Purkinje cell (primary cell): ENCODE measurements around the gene OR4S2. TPM values are rescaled to one million over a fixed set of nuclear protein-coding genes. Genes with fewer than 3 reads are reported as not detected.

Source experiments
- polyA plus RNA-seq: library from polyadenylated mRNA; unstranded; fragments of >200 nt; fragmentation: Nextera tagmentation; gene quantifications from 2 replicates; pipeline ENCODE4 v1.2.1, GENCODE V29; 2014

Gene OR4S2, protein sequence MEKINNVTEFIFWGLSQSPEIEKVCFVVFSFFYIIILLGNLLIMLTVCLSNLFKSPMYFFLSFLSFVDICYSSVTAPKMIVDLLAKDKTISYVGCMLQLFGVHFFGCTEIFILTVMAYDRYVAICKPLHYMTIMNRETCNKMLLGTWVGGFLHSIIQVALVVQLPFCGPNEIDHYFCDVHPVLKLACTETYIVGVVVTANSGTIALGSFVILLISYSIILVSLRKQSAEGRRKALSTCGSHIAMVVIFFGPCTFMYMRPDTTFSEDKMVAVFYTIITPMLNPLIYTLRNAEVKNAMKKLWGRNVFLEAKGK
- not detected in 2 replicates for polyA plus RNA-seq

DNA sequence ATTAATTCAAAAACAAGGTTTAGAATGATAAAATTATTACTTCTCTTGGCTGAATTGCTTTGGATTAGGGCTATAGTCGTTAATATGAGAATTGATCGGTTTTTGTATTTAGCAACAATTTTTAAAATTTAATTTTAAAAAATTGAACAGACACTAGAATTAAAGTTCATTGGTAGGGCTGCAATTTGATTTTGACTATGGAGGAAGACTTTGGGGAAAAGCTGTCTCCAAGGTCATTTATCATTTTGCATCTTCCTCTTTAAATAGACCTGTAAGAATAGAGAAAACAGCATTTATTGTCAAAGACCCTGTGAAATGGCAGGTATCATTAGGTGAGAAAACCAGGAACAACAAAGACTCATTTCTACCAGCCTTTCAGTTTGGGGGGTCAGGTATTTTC is at the start of gene OR4S2:
Gene OR4S2, plus strand, starts transcription at position 301 of the 400 bp plus-strand sequence. CDS start 2,577 bp downstream, outside the sequence.

DNA sequence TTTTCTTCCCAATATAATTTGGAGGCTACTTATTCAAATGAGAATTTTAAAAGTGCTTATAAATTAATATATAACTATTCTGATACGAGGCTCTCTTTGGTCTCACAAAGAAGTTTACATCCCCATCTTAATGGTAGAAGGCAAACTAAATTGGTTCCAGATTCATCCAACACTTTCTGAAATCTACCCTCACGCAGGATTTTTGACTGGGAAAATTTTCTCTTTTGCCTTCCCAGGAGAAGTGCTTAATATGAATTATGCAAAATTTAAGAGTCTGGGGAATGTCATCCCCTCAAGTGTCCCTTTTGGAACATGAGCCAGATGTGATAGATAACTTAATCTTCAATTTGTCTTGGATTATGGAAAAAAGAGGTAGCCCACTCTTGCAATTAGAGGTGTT is 40.6 kb upstream of the OR4S2 start, which contains the start of gene OR4C11:
Gene OR4C11, minus strand, starts transcription at position 101 of the 400 bp plus-strand sequence. CDS start 3,272 bp downstream, outside the sequence.

DNA sequence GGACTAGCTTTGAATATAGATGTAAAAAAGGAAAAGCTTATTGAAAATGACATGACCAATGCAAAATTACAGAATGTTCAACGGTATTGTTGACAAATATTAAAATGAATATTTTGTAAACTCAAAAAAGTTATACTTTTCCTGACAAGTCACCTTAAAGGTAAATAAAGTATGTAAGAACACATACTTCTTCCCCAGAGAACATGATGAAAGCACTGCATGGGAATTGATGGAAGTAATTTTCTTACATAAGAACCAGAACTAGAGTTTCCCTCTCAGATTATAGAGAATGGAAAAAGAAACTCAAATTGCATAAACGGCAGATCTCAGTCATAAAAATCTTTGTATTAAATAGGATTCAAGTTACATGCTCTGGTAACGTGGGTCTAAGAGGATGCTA is 13.3 kb upstream of the OR4S2 start, which contains the start of gene OR4P4:
Gene OR4P4, plus strand, starts transcription at position 301 of the 400 bp plus-strand sequence.

DNA sequence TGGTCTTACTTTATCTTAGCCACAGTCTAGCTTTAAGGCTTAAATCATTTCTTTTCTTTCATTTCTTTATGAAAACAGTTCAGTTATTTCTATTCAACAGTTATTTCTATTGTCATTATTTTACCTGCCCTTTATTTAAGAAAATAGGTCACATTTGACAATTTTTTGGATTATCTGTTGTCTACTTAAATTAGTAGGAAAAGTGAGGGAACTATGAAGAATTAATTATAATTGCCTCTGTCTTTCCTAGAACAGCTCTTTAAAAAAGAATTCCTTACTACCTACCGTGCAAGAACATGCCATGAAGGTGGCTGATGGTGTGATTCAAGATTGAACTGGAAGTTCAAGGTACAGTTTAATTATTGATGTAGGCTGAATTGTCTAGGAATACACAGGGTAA is 13.8 kb downstream of the OR4S2 start, which contains the start of gene OR4C6:
Gene OR4C6, plus strand, starts transcription at position 301 of the 400 bp plus-strand sequence. CDS start 2,966 bp downstream, outside the sequence.

Other genes with a start within 250 kb of the OR4S2 start
- gene OR4C15, start 93.9 kb upstream of the OR4S2 start, polyA plus RNA-seq = not detected in 2 replicates
- not detected in 2 replicates for gene OR4C16, start 76.2 kb upstream of the OR4S2 start, polyA plus RNA-seq
- gene OR4C11, start 40.7 kb upstream of the OR4S2 start, polyA plus RNA-seq = not detected in 2 replicates
- gene OR4P4, start 13.2 kb upstream of the OR4S2 start, polyA plus RNA-seq = not detected in 2 replicates
- gene OR4C6, start 13.9 kb downstream of the OR4S2 start, polyA plus RNA-seq = not detected in 2 replicates
- not detected in 2 replicates for gene OR5D13, start 125.1 kb downstream of the OR4S2 start, polyA plus RNA-seq
- gene OR5D14, start 147.2 kb downstream of the OR4S2 start, polyA plus RNA-seq = not detected in 2 replicates
- gene OR5L1, start 163.0 kb downstream of the OR4S2 start, polyA plus RNA-seq = not detected in 2 replicates
- not detected in 2 replicates for gene OR5D18, start 171.3 kb downstream of the OR4S2 start, polyA plus RNA-seq
- gene OR5L2, start 178.9 kb downstream of the OR4S2 start, polyA plus RNA-seq = not detected in 2 replicates
- gene OR5D16, start 190.4 kb downstream of the OR4S2 start, polyA plus RNA-seq = not detected in 2 replicates
- gene TRIM51, start 235.0 kb downstream of the OR4S2 start, polyA plus RNA-seq = not detected in 2 replicates